Natural killer cell (primary cell): ENCODE data around the gene DEPDC1. TPM values are rescaled to one million over a fixed set of nuclear protein-coding genes. Genes with fewer than 3 reads are reported as not detected.

Source experiments
- ATAC-seq, 3 donors: fragments of 150-1000 bp in 2 of 3; fragments of 200-7000 bp in 1 of 3; cut with Tn5 transposase; 1 replicate in 1 of 3; 2 replicates in 2 of 3; pipeline ENCODE4 v1.10.0; 2021; ENCODE audit warnings: mild to moderate bottlenecking in 2 of 3, moderate library complexity in 2 of 3
- DNase-seq, 2 donors: peaks; one replicate each; pipeline versions ENCODE4 v3.0.0 to v3.0.0-alpha.2; 2013 to 2021; ENCODE audit warnings: mixed read lengths in 1 of 2
- H3K27ac ChIP-seq: one replicate; pipeline ENCODE4 v1.5.1; 2013; ENCODE audit warnings: mild to moderate bottlenecking, low read length
- H3K27me3 ChIP-seq: one replicate; pipeline ENCODE4 v1.6.1; 2013; ENCODE audit warnings: low read length; ENCODE audit not compliant: control insufficient read depth, insufficient read depth
- H3K36me3 ChIP-seq: one replicate; pipeline ENCODE4 v1.6.1; 2013; ENCODE audit warnings: low read length; ENCODE audit not compliant: control insufficient read depth, insufficient read depth
- H3K4me1 ChIP-seq: one replicate; pipeline ENCODE4 v1.6.1; 2013; ENCODE audit warnings: low read length; ENCODE audit not compliant: control insufficient read depth, insufficient read depth
- H3K4me3 ChIP-seq: one replicate; pipeline ENCODE4 v1.5.1; 2013; ENCODE audit warnings: low read length
- H3K9me3 ChIP-seq: one replicate; pipeline ENCODE4 v1.6.1; 2013; ENCODE audit warnings: low read length; ENCODE audit not compliant: control insufficient read depth, insufficient read depth
- H3K27ac Mint-ChIP-seq, 2 donors: one replicate each; pipeline ENCODE4 v1.8.0; 2022; ENCODE audit warnings: mild to moderate bottlenecking in 2 of 2, mixed read lengths in 2 of 2, moderate library complexity in 1 of 2
- H3K27me3 Mint-ChIP-seq, 2 donors: one replicate each; pipeline ENCODE4 v1.8.0; 2022; ENCODE audit warnings: low read depth in 2 of 2, mixed read lengths in 2 of 2
- H3K36me3 Mint-ChIP-seq: one replicate; pipeline ENCODE4 v1.8.0; 2022; ENCODE audit warnings: mixed read lengths
- H3K4me1 Mint-ChIP-seq, 2 donors: one replicate each; pipeline ENCODE4 v1.8.0; 2022; ENCODE audit warnings: mixed read lengths in 2 of 2
- H3K4me3 Mint-ChIP-seq: one replicate; pipeline ENCODE4 v1.8.0; 2022; ENCODE audit warnings: mild to moderate bottlenecking, moderate library complexity, mixed read lengths
- H3K9me3 Mint-ChIP-seq, 2 donors: one replicate each; pipeline ENCODE4 v1.8.0; 2022; ENCODE audit warnings: mixed read lengths in 2 of 2
- WGBS: methylation state at CpG from one replicate; pipeline ENCODE4 v1.1.7; 2013; ENCODE audit warnings: missing lambda C conversion rate; ENCODE audit not compliant: insufficient coverage; 5-methylcytosine and 5-hydroxymethylcytosine counted together
- intact Hi-C: fragments of 100-400 bp; cut with micrococcal nuclease; formaldehyde crosslinking; loops from one replicate; pipeline ENCODE4 v1.14.2; 2022
- total RNA-seq, 4 donors: library from RNA; stranded (reverse); fragments of 120-200 nt in 1 of 4; gene quantifications; one replicate each; pipeline versions ENCODE4 v1.2.3 to v1.2.4, GENCODE V29; 2013 to 2022
- TF ChIP-seq, protein P1 (sequence below): fragments of 200-600 bp; IDR thresholded peaks from one replicate; pipeline ENCODE4 v1.8.0; 2022; ENCODE audit warnings: antibody characterized with exemption

DEPDC1 gene
- total RNA-seq, 3 donors from 2014 or later (not counting 1 experiment from before 2014, with no cell fraction given), result not detected

DNA sequence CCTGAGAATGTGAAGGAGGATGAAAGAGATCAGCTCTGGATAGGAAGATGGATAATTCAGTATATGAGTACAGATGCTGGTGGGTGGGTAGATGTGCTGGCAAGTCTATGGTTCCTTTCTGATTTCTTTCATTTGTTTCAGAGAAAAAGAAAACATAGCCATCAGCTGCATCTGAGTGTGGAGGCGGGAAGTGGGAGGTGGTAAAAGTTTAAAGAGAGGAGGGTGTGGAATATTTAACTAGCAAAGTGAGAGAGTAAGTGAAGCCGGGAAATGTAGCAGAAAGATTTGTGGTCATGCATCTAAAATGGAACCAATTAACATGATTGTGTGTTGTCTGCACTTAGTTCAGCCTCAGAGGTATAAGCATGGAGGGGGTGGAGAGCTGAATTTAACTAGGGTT is 63.5 kb downstream of the DEPDC1 start:
- no peak overlapping the region for H3K4me3 Mint-ChIP-seq
- H3K4me1 ChIP-seq, result no peaks in the 10 kb centered on the region
- H3K27ac ChIP-seq, result no peak overlapping the region
- intact Hi-C loops, result no loop called here
- no peaks in the 10 kb centered on the region for H3K9me3 Mint-ChIP-seq
- DNase-seq, result no peak
- no peak for ATAC-seq
- H3K9me3 ChIP-seq, result no peaks in the 10 kb centered on the region
- H3K27me3 ChIP-seq, result no peaks in the 10 kb centered on the region
- TF ChIP-seq, protein P1, sequence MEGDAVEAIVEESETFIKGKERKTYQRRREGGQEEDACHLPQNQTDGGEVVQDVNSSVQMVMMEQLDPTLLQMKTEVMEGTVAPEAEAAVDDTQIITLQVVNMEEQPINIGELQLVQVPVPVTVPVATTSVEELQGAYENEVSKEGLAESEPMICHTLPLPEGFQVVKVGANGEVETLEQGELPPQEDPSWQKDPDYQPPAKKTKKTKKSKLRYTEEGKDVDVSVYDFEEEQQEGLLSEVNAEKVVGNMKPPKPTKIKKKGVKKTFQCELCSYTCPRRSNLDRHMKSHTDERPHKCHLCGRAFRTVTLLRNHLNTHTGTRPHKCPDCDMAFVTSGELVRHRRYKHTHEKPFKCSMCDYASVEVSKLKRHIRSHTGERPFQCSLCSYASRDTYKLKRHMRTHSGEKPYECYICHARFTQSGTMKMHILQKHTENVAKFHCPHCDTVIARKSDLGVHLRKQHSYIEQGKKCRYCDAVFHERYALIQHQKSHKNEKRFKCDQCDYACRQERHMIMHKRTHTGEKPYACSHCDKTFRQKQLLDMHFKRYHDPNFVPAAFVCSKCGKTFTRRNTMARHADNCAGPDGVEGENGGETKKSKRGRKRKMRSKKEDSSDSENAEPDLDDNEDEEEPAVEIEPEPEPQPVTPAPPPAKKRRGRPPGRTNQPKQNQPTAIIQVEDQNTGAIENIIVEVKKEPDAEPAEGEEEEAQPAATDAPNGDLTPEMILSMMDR, result no peak
- no peaks in the 10 kb centered on the region for H3K27me3 Mint-ChIP-seq
- H3K27ac Mint-ChIP-seq, result no peak overlapping the region
- WGBS, result 82% methylated on average over 2 of the region's 2 CpGs
- H3K4me1 Mint-ChIP-seq, result no peaks in the 10 kb centered on the region
- no peak overlapping the region for H3K4me3 ChIP-seq
- H3K36me3 Mint-ChIP-seq, result no peaks in the 10 kb centered on the region
- no peaks in the 10 kb centered on the region for H3K36me3 ChIP-seq

DNA sequence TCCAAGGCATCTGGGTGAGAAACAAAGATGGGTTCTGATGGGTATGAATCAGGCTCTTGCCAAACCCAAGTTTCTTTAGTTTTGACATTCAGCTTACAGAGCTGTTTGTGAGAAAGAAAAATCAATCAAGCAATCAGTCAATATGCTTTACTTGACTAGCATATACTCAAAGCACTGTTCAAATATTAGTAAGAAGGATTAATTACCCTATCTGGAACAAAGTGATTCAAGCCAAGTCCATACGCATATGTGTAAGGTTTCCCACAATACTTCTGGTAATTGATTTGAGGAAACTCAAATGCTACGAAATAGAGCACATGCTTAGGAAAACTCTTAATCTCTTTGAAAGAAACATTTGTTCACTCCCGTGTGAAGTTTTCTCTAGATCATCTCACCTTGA is 65.8 kb downstream of the DEPDC1 start:
- 96% methylated on average over 3 of the region's 3 CpGs for WGBS
- DNase-seq (no peak), ATAC-seq (no peak)
- Mint-ChIP-seq H3K4me3 (no peak overlapping the region), H3K27me3 (no peaks in the 10 kb centered on the region), H3K9me3 (peaks cover 0 to 4% of the 10 kb centered on the region in 2 donors), H3K4me1 (no peaks in the 10 kb centered on the region), H3K36me3 (no peaks in the 10 kb centered on the region), H3K27ac (no peak overlapping the region)
- Histone ChIP-seq H3K36me3 (no peaks in the 10 kb centered on the region), H3K9me3 (no peaks in the 10 kb centered on the region), H3K4me3 (no peak overlapping the region), H3K4me1 (no peaks in the 10 kb centered on the region), H3K27ac (no peak overlapping the region), H3K27me3 (no peaks in the 10 kb centered on the region)
- TF ChIP-seq, protein P1, result no peak
- intact Hi-C loops, result no loop called here

DNA sequence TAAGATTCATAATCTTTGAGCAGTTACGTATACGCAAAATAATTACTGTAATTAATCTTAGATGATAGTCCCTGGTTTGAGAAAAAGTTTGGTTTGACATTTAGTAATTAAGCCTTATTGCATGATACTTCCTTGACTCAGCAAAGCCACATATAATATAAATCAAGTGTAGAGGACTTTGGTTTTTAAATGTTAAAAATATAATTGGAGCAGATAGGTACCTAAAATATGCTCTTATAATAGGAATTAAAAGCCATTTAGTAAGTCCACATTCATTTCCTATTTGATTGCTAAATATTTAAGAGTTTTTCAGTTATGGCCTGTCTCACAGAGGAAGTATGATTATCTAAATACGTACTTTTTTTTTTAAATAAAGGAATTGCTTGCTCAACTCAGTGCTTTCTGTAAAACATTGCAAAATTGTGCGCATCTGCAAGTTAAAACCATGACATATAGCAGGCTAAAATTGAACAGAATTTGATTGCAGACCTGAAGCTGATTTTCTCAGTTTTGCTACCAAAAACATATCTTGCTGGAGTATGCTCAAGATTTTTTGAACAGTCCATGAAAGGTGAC is 67.6 kb downstream of the DEPDC1 start:
- no peaks in the 10 kb centered on the region for H3K36me3 Mint-ChIP-seq

More for the DNA sequence above, 67.6 kb downstream of the DEPDC1 start:
- Histone ChIP-seq H3K4me1 (no peaks in the 10 kb centered on the region), H3K4me3 (no peak overlapping the region), H3K27me3 (no peaks in the 10 kb centered on the region), H3K36me3 (no peaks in the 10 kb centered on the region), H3K9me3 (no peaks in the 10 kb centered on the region), H3K27ac (no peak overlapping the region)
- no peaks in the 10 kb centered on the region for H3K27me3 Mint-ChIP-seq
- DNase-seq (no peak), ATAC-seq (no peak)
- intact Hi-C loops, result no loop called here
- H3K9me3 Mint-ChIP-seq, result peaks cover 0 to 4% of the 10 kb centered on the region in 2 donors
- H3K4me1 Mint-ChIP-seq, result no peaks in the 10 kb centered on the region
- 59% methylated on average over 2 of the region's 4 CpGs for WGBS
- H3K27ac Mint-ChIP-seq, result no peak overlapping the region
- TF ChIP-seq, protein P1, result no peak
- no peak overlapping the region for H3K4me3 Mint-ChIP-seq
